ENCODE measurements around the gene YY1AP1.
"Not testable (repeated sequence)": the region's sequence is repeated elsewhere in the genome, so short reads cannot be mapped to it uniquely, and the experiment has no call there.

YY1AP1 gene

GRCh38 chr1:155645648-155646047 is 42.9 kb downstream of the YY1AP1 start:
- DNase-seq = no peak

GRCh38 chr1:155645034-155645598 is 43.5 kb downstream of the YY1AP1 start:
- DNase-seq = no peak

GRCh38 chr1:155643230-155643629 is 45.3 kb downstream of the YY1AP1 start:
- no peak for DNase-seq

GRCh38 chr1:155642559-155643180 is 45.9 kb downstream of the YY1AP1 start:
- not testable (repeated sequence) for DNase-seq

- no peak for DNase-seq
These were observed 48.2 kb downstream of the YY1AP1 start for GRCh38 chr1:155640367-155640766.

GRCh38 chr1:155636397-155637153 is 52.0 kb downstream of the YY1AP1 start:
- DNase-seq = no peak

- not testable (repeated sequence) for DNase-seq
These were observed 62.1 kb downstream of the YY1AP1 start for GRCh38 chr1:155626428-155626827.

GRCh38 chr1:155623357-155623756 is 65.2 kb downstream of the YY1AP1 start:
- no peak for DNase-seq

GRCh38 chr1:155622191-155622590 is 66.4 kb downstream of the YY1AP1 start:
- no peak for DNase-seq

GRCh38 chr1:155613226-155613625 is 75.3 kb downstream of the YY1AP1 start:
- DNase-seq = not testable (repeated sequence)

GRCh38 chr1:155610257-155610647 is 78.3 kb downstream of the YY1AP1 start:
- not testable (repeated sequence) for DNase-seq

GRCh38 chr1:155609515-155610256 is 78.9 kb downstream of the YY1AP1 start, which contains the start of gene MSTO1:
MSTO1 (plus strand) TSS chr1:155610218; CDS start chr1:155610249, 31 bp downstream.
- DNase-seq = peak; percentile 94
